DND-41 (cell line): ENCODE measurements around the gene ZC3H12C.

Experiments used
- ATAC-seq: fragments of 200-7000 bp; cut with Tn5 transposase; 3 replicates; pipeline ENCODE4 v1.9.1; 2021; ENCODE audit warnings: low read depth; ENCODE audit not compliant: insufficient read depth
- DNase-seq: peaks from one replicate; pipeline ENCODE4 v3.0.0-alpha.2; 2020
- H2AFZ ChIP-seq: 2 replicates; pipeline ENCODE4 v1.6.0; 2012; ENCODE audit warnings: low read depth, low read length
- H3K27ac ChIP-seq: 2 replicates; pipeline ENCODE4 v1.5.1; 2012; ENCODE audit warnings: low read length, inconsistent platforms
- H3K27me3 ChIP-seq: fragments of 200-600 bp; sonication (generic); 2 replicates; pipeline ENCODE4 v1.6.0; 2012; ENCODE audit warnings: low read length, mild to moderate bottlenecking, inconsistent platforms; ENCODE audit not compliant: insufficient read depth, poor library complexity
- H3K36me3 ChIP-seq: 2 replicates; pipeline ENCODE4 v1.5.1; 2012; ENCODE audit warnings: low read length, inconsistent platforms; ENCODE audit not compliant: insufficient read depth
- H3K4me1 ChIP-seq: 2 replicates; pipeline ENCODE4 v1.5.1; 2012; ENCODE audit warnings: mild to moderate bottlenecking, low read length; ENCODE audit not compliant: insufficient read depth
- H3K4me2 ChIP-seq: 2 replicates; pipeline ENCODE4 v1.6.0; 2012; ENCODE audit warnings: mild to moderate bottlenecking, moderate library complexity, low read length, inconsistent platforms; ENCODE audit not compliant: insufficient read depth
- H3K4me3 ChIP-seq, 2 experiments: fragments of 200-600 bp in 1 of 2; shearing (Covaris generic) in 1 of 2; 2 replicates each; pipeline ENCODE4 v1.5.1; 2012 to 2016; ENCODE audit warnings: inconsistent platforms in 2 of 2, low read length in 2 of 2, mild to moderate bottlenecking in 2 of 2, low read depth in 1 of 2, moderate library complexity in 1 of 2
- H3K79me2 ChIP-seq: 2 replicates; pipeline ENCODE4 v1.6.0; 2012; ENCODE audit warnings: low read length, inconsistent platforms; ENCODE audit not compliant: insufficient read depth
- H3K9ac ChIP-seq: 2 replicates; pipeline ENCODE4 v1.6.0; 2012; ENCODE audit warnings: low read depth, mild to moderate bottlenecking, inconsistent platforms, low read length, moderate library complexity
- H3K9me3 ChIP-seq: 2 replicates; pipeline ENCODE4 v1.5.1; 2012; ENCODE audit warnings: low read length, moderate library complexity, mild to moderate bottlenecking, inconsistent platforms; ENCODE audit not compliant: insufficient read depth, severe bottlenecking
- H4K20me1 ChIP-seq: 2 replicates; pipeline ENCODE4 v1.6.0; 2012; ENCODE audit warnings: low read length; ENCODE audit not compliant: insufficient read depth
- EZH2 ChIP-seq: IDR thresholded peaks from 3 replicates; pipeline ENCODE4 v1.6.1; 2012; ENCODE audit warnings: borderline replicate concordance, low read depth, mild to moderate bottlenecking, moderate library complexity, low read length, inconsistent platforms; ENCODE audit not compliant: severe bottlenecking
- TF ChIP-seq, protein P1 (sequence below): IDR thresholded peaks from 2 replicates; pipeline ENCODE4 v1.5.1; 2012; ENCODE audit warnings: borderline replicate concordance, low read length, moderate library complexity, mild to moderate bottlenecking; ENCODE audit not compliant: poor library complexity, severe bottlenecking; ENCODE audit errors: extremely low read depth

ZC3H12C gene

GRCh38 chr11:110095554-110095953 is 2.4 kb downstream of the ZC3H12C start:
- Histone ChIP-seq H3K4me3 (no peak overlapping the region), H3K27me3 (no peaks in the 10 kb centered on the region), H4K20me1 (no peaks in the 10 kb centered on the region), H3K4me1 (no peaks in the 10 kb centered on the region), H2AFZ (no peak overlapping the region), H3K36me3 (no peaks in the 10 kb centered on the region), H3K79me2 (no peaks in the 10 kb centered on the region), H3K9me3 (no peaks in the 10 kb centered on the region), H3K27ac (no peak overlapping the region), H3K4me2 (no peak overlapping the region), H3K9ac (no peak overlapping the region)
- ATAC-seq (no peak), DNase-seq (no peak)
- TF ChIP-seq, protein P1, sequence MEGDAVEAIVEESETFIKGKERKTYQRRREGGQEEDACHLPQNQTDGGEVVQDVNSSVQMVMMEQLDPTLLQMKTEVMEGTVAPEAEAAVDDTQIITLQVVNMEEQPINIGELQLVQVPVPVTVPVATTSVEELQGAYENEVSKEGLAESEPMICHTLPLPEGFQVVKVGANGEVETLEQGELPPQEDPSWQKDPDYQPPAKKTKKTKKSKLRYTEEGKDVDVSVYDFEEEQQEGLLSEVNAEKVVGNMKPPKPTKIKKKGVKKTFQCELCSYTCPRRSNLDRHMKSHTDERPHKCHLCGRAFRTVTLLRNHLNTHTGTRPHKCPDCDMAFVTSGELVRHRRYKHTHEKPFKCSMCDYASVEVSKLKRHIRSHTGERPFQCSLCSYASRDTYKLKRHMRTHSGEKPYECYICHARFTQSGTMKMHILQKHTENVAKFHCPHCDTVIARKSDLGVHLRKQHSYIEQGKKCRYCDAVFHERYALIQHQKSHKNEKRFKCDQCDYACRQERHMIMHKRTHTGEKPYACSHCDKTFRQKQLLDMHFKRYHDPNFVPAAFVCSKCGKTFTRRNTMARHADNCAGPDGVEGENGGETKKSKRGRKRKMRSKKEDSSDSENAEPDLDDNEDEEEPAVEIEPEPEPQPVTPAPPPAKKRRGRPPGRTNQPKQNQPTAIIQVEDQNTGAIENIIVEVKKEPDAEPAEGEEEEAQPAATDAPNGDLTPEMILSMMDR, result no peak
- TF ChIP-seq EZH2, result no peak

- Histone ChIP-seq H3K27ac (no peak overlapping the region), H3K36me3 (no peaks in the 10 kb centered on the region), H3K4me1 (no peaks in the 10 kb centered on the region), H4K20me1 (no peaks in the 10 kb centered on the region), H3K9me3 (no peaks in the 10 kb centered on the region), H3K4me2 (no peak overlapping the region), H3K9ac (no peak overlapping the region), H2AFZ (no peak overlapping the region), H3K79me2 (no peaks in the 10 kb centered on the region), H3K4me3 (no peak overlapping the region), H3K27me3 (no peaks in the 10 kb centered on the region)
- DNase-seq, result no peak
- no peak for ATAC-seq
- TF ChIP-seq, protein P1, result no peak
- no peak for TF ChIP-seq EZH2
Observed at GRCh38 chr11:110096496-110096895, 3.3 kb downstream of the ZC3H12C start.

DNA sequence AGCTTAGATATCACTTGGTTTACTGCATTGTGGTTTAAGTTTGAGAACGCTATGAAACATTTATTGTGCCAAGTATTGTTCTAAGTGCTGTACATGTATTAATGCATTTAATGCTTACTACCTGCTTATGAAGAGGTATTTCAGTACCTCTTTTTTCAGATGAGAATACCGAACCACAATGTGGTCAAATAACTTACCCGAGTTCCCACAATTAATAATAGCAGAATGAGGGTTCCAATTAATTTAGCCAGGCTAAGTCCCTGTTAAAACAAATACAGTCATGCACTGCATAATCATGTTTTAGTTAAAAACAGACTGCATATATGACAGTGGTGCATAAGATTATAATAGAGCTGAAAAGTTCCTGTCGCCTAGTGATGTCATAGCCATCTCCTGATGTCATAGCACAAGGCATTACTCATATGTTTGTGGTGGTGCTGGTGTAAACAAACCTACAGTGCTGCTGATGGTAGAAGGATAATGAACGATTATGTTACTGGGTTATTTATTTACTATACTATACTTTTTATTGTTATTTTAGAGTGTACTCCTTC is 4.3 kb downstream of the ZC3H12C start:
- Histone ChIP-seq H4K20me1 (no peaks in the 10 kb centered on the region), H3K9me3 (no peaks in the 10 kb centered on the region), H3K4me3 (no peak overlapping the region), H3K27ac (no peak overlapping the region), H3K79me2 (no peaks in the 10 kb centered on the region), H3K27me3 (no peaks in the 10 kb centered on the region), H3K36me3 (no peaks in the 10 kb centered on the region), H3K4me1 (no peaks in the 10 kb centered on the region), H3K9ac (no peak overlapping the region), H2AFZ (no peak overlapping the region), H3K4me2 (no peak overlapping the region)
- no peak for ATAC-seq
- no peak for TF ChIP-seq EZH2
- TF ChIP-seq, protein P1, result no peak
- no peak for DNase-seq

DNA sequence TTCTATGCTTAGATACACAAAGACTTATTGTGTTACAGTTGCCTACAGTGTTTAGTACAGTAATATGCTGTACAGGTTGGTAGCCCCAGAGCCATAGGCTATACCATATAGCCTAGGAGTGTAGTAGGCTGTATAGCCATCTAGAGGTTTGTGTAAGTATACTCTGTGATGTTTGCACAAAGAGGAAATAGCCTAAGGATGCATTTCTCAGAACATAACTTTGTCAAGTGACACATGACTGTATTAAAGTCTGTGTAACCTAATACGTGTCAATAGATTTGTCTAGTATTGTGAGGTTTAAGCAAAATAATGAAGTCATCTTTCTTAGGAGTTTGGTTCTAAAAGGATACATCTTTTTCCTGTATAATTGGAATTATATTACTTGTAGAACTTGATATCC is 5.5 kb downstream of the ZC3H12C start:
- Histone ChIP-seq H3K9me3 (no peaks in the 10 kb centered on the region), H2AFZ (no peak overlapping the region), H3K79me2 (no peaks in the 10 kb centered on the region), H3K27me3 (no peaks in the 10 kb centered on the region), H3K27ac (no peak overlapping the region), H4K20me1 (no peaks in the 10 kb centered on the region), H3K36me3 (no peaks in the 10 kb centered on the region), H3K9ac (no peak overlapping the region), H3K4me3 (no peak overlapping the region), H3K4me1 (no peaks in the 10 kb centered on the region), H3K4me2 (no peak overlapping the region)
- ATAC-seq, result no peak
- no peak for TF ChIP-seq EZH2
- TF ChIP-seq, protein P1, result no peak
- DNase-seq, result no peak
